HEK293T (cell line): ENCODE measurements around the gene MMP25.

Experiments used
- CTCF ChIA-PET: fragments of 350-600 bp; formaldehyde crosslinking; extraction: SDS; loops from one replicate; lab custom pipeline; 2021; ENCODE audit warnings: antibody characterized with exemption, inconsistent platforms; lab: Yijun Ruan, JAX
- POLR2A ChIA-PET: fragments of 350-600 bp; formaldehyde crosslinking; extraction: SDS; loops from one replicate; lab custom pipeline; 2020; ENCODE audit warnings: antibody characterized with exemption, inconsistent platforms; lab: Yijun Ruan, JAX
- DNase-seq: peaks from one replicate; pipeline ENCODE4 v3.0.0; 2012; ENCODE audit warnings: mixed read lengths; ENCODE audit errors: extremely low spot score
- ARNT ChIP-seq: fragments of 450-650 bp; IDR thresholded peaks from 2 replicates; pipeline ENCODE4 v1.6.1; 2017; ENCODE audit warnings: mild to moderate bottlenecking
- BHLHE40 ChIP-seq: fragments of 450-650 bp; IDR thresholded peaks from 2 replicates; pipeline ENCODE4 v1.6.1; 2016; ENCODE audit warnings: mild to moderate bottlenecking, moderate library complexity, borderline replicate concordance
- CTBP1 ChIP-seq: fragments of 450-650 bp; IDR thresholded peaks from 2 replicates; pipeline ENCODE4 v1.6.1; 2016; ENCODE audit warnings: borderline replicate concordance
- ELF4 ChIP-seq: fragments of 450-650 bp; IDR thresholded peaks from 2 replicates; pipeline ENCODE4 v1.6.1; 2017; ENCODE audit warnings: antibody characterized with exemption
- FOXA1 ChIP-seq: fragments of 450-650 bp; IDR thresholded peaks from 2 replicates; pipeline ENCODE4 v1.6.1; 2016; ENCODE audit warnings: mild to moderate bottlenecking
- FOXK2 ChIP-seq: fragments of 450-650 bp; IDR thresholded peaks from 2 replicates; pipeline ENCODE4 v1.6.1; 2016; ENCODE audit warnings: mild to moderate bottlenecking
- FOXM1 ChIP-seq: fragments of 450-650 bp; IDR thresholded peaks from 2 replicates; pipeline ENCODE4 v1.6.1; 2017; ENCODE audit warnings: mild to moderate bottlenecking, borderline replicate concordance
- HDGF ChIP-seq: fragments of 450-650 bp; IDR thresholded peaks from 2 replicates; pipeline ENCODE4 v1.6.1; 2017; ENCODE audit warnings: antibody characterized with exemption, borderline replicate concordance
- L3MBTL2 ChIP-seq: fragments of 450-650 bp; conservative IDR thresholded peaks from 2 replicates; pipeline ENCODE4 v1.6.1; 2016; ENCODE audit warnings: mild to moderate bottlenecking
- LEF1 ChIP-seq: fragments of 450-650 bp; IDR thresholded peaks from 2 replicates; pipeline ENCODE4 v1.6.1; 2017; ENCODE audit warnings: mild to moderate bottlenecking, borderline replicate concordance
- NFRKB ChIP-seq: fragments of 450-650 bp; IDR thresholded peaks from 2 replicates; pipeline ENCODE4 v1.6.1; 2016; ENCODE audit warnings: mild to moderate bottlenecking, moderate library complexity
- PKNOX1 ChIP-seq: fragments of 450-650 bp; IDR thresholded peaks from 2 replicates; pipeline ENCODE4 v1.6.1; 2016
- SP1 ChIP-seq: fragments of 450-650 bp; IDR thresholded peaks from 2 replicates; pipeline ENCODE4 v1.6.1; 2017
- SUZ12 ChIP-seq: fragments of 450-650 bp; IDR thresholded peaks from 2 replicates; pipeline ENCODE4 v1.6.1; 2016; ENCODE audit warnings: mild to moderate bottlenecking
- TARDBP ChIP-seq: fragments of 450-650 bp; IDR thresholded peaks from 2 replicates; pipeline ENCODE4 v1.6.1; 2016
- ZNF384 ChIP-seq: fragments of 450-650 bp; IDR thresholded peaks from 2 replicates; pipeline ENCODE4 v1.6.1; 2016

Gene MMP25

GRCh38 chr16:3023415-3023668 is 23.0 kb upstream of the MMP25 start:
- ChIA-PET POLR2A (interaction anchor here (1.1 to 7.2 kb wide), 7 partner anchors 8 to 109 kb away, joined by 3 to 60 read pairs (median 5); partner anchors contain the start of genes CLDN9, KREMEN2 and MMP25), CTCF (interaction anchor here (1.4 to 4.5 kb wide), 2 partner anchors 8 to 19 kb away, joined by 3 to 38 read pairs; no protein-coding TSS in a partner anchor)
- TF ChIP-seq LEF1 (no peak), SP1 (no peak), L3MBTL2 (no peak), ARNT (no peak), BHLHE40 (no peak), NFRKB (no peak), FOXA1 (no peak), ELF4 (no peak), SUZ12 (no peak), HDGF (no peak), ZNF384 (no peak), CTBP1 (no peak), PKNOX1 (no peak), FOXK2 (no peak), TARDBP (no peak), FOXM1 (no peak)
- DNase-seq = no peak

DNA sequence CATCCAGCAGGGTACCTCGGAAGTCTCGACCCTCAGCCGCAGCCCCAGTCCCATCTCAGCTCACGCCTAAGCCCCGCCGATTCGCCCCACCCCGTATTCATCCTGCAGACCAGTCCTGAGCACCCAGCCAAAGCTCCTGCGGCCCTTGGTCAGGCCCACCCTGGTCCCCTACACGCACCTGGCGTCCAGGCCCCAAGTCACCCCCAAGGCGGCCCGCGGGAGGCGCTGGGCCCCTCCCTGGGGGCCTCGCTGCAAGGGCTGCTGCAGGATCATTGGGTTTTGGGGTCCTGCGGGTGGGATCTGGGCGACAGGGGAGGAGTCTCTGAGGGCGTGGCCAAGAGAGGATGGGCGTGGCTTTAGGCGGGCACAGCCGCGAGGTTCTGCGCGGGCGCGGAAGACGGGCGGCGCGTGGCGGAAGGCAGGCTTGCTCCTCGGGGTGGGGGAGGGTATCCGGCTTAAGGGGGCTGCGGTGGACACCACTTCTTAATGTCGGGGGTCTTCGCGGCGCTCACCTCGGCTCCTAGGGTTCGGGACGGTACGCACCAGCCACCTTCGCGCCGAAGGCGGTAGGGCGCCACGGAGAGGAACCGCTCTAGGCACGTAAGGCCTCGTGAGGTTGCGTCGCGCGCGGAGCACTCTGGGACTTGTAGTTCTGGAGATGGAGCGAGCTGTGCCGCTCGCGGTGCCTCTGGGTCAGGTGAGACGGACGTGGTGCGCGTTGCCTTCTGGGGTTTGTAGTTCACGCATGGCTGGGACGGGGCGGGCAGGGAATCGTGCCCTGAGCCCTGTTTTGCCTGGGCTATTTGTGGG is 22.5 kb upstream of the MMP25 start, which contains the start of the genes HCFC1R1 and THOC6:
HCFC1R1 (minus strand) TSS at position 274 of the 810 bp plus-strand sequence; CDS start at position 273, 1 bp downstream.
THOC6 (plus strand) TSS at position 367 of the 810 bp plus-strand sequence; CDS start at position 659, 292 bp downstream.
- DNase-seq = peak; percentile 85
- CTCF ChIA-PET = interaction anchor here (0.5 to 4.5 kb wide), 3 partner anchors 8 to 43 kb away, joined by 3 to 38 read pairs (median 3); no protein-coding TSS in a partner anchor
- TF ChIP-seq ELF4 (peak; percentile 84), SUZ12 (no peak), L3MBTL2 (peak; percentile 90), NFRKB (no peak), FOXM1 (no peak)
- POLR2A ChIA-PET = interaction anchor here (1.0 to 7.2 kb wide), 7 partner anchors 7 to 60 kb away, joined by 3 to 60 read pairs (median 5); partner anchors contain the start of genes CLDN9, KREMEN2 and MMP25

GRCh38 chr16:3025032-3026002 is 21.0 kb upstream of the MMP25 start:
- ChIA-PET CTCF (interaction anchor here (0.6 kb wide), 1 partner anchor 104 kb away, joined by 3 read pairs; no protein-coding TSS in a partner anchor), POLR2A (interaction anchor here (0.6 kb wide), 1 partner anchor 59 kb away, joined by 3 read pairs; no protein-coding TSS in a partner anchor)
- DNase-seq = no peak
- TF ChIP-seq SP1 (no peak), PKNOX1 (no peak), FOXM1 (no peak), LEF1 (no peak), TARDBP (no peak), SUZ12 (no peak), FOXK2 (no peak), ARNT (no peak), FOXA1 (no peak), ELF4 (no peak), NFRKB (no peak), ZNF384 (no peak), HDGF (no peak), BHLHE40 (no peak), CTBP1 (no peak)

DNA sequence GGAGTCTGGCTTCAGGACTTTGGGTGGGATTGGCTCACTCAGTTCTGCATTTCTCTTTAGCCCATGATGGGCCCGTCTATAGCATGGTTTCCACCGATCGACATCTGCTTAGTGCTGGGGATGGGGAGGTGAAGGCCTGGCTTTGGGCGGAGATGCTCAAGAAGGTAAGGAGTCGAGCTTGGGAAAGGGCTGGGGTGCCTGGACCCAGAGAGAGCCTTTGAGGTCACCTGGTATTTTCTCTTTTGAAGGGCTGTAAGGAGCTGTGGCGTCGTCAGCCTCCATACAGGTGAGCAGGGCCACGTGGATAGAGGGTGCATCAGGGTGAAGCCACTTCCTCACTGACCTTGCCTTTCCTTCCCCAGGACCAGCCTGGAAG is 20.4 kb upstream of the MMP25 start:
- ChIA-PET POLR2A (no interaction called here), CTCF (interaction anchor here (0.6 kb wide), 2 partner anchors 36 to 104 kb away, joined by 3 read pairs; no protein-coding TSS in a partner anchor)
- no peak for TF ChIP-seq FOXA1
- TF ChIP-seq ZNF384 = no peak
- no peak for TF ChIP-seq NFRKB
- TF ChIP-seq TARDBP = no peak
- no peak for TF ChIP-seq L3MBTL2
- TF ChIP-seq FOXM1 = no peak
- TF ChIP-seq CTBP1 = no peak
- no peak for TF ChIP-seq PKNOX1
- TF ChIP-seq HDGF = no peak
- TF ChIP-seq BHLHE40 = no peak
- TF ChIP-seq ARNT = no peak
- TF ChIP-seq LEF1 = no peak
- no peak for TF ChIP-seq SP1
- TF ChIP-seq SUZ12 = no peak
- TF ChIP-seq FOXK2 = no peak
- no peak for DNase-seq

GRCh38 chr16:3026609-3027488 is 19.5 kb upstream of the MMP25 start:
- no peak for DNase-seq
- TF ChIP-seq NFRKB = no peak
- CTCF ChIA-PET = interaction anchor here (0.6 to 1.9 kb wide), 6 partner anchors 9 to 81 kb away, joined by 3 to 20 read pairs (median 4); partner anchors contain the start of gene CLDN6
- POLR2A ChIA-PET = interaction anchor here (1.2 to 2.0 kb wide), 2 partner anchors 8 to 19 kb away, joined by 5 to 17 read pairs; partner anchors contain the start of gene CLDN6
